Midbrain (tissue), 1 donor: ENCODE results near the gene ICE1.
"Not testable (repeated sequence)": the region's sequence is repeated elsewhere in the genome, so short reads cannot be mapped to it uniquely, and the experiment has no call there.

Source experiments
- DNase-seq: peaks from one replicate; lab custom pipeline; 2025; lab: John Stamatoyannopoulos, UW

Gene ICE1

DNA sequence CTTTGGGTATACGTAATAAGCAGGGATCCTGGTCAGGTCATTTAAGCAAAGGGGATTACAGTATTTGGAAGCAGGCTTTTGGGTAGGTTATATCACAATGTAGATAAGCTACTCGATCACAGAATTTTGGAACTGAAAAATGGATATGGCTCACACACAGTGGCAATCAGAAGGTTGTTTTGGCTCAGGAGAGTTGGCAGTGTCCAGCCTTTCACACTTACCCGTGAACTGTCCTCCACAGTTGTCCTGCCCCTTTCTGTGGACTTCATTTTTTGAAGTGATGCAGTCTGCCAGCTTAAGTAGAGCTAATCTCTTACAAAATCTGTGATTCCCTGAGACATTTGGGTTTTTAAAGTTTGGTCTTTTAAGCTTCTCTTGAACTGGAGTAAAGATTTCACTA, 30.7 kb downstream of the ICE1 start:
- DNase-seq, result no peak

DNA sequence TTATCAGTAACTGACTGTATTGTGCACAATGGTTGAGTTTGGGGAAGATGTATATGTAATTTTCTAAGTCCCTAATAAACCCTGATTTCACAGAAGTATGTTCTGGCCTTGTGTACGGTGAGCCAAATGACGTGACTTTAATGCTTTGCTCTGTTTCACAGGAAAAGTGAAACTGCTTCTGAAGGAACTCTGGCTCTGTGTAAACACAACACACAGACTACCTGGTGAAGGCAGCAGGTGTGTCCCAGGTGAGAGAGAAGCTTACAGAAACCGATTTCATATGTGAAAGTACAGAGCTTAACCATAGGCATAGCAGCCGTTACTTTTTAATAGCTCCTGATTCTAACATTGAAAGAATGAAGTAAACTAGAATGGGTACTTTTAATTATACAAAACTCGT, 31.9 kb downstream of the ICE1 start:
- DNase-seq, result no peak

DNA sequence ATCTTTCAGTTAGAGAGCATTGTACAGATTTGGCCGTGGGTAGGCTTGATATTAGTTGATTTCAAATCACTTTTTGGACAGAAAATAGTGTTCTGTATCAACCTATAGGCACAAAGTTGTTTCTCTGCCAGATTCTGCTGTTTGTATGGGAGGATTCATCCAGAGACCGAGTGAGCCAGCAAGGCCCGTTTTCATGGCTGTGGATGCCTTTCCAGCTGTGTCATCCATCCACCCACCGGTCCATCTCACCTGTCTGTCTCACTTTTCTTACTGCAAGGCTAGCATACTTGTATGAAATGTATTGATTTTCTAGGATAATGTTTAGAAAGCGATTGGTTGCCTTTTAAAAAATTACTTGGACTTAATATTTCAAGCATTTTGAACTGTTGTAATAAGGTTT, 34.4 kb downstream of the ICE1 start:
- no peak for DNase-seq

DNA sequence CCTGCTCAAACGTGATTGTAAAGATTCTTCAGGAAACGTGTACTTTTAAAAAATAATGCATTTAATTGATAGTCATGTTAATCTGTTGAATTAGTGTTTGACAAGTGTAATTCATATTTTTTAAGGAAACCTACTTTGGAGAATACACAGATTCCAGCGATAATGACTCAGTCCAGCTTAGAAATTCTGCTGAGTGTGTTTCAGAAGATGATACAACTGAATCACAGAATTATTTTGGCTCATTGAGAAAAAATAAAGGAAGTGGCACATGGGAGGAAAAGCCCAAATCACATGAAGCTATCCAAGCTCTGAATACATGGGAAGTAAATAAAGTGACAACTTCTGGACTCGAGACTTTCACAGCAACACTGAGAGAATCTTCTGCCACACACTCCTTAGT, 37.8 kb downstream of the ICE1 start:
- no peak for DNase-seq

DNA sequence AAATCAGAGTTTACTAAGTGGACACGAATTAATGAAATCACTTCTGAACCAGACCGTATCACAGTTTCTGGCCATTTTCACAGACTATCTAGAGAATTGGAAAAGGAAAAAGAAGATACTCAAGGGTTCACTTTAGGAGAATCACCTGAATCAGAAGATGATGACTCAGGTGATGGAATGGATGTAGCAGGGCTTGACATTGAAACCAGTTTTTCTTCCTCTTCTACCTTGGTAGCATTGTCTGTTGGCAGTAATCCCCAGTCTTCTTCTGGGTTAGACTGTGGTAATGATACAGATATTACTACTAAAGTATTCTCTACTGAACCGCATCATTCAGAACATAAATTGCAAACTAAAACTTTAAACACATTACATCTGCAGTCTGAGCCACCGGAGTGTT, 38.5 kb downstream of the ICE1 start:
- DNase-seq, result no peak

DNA sequence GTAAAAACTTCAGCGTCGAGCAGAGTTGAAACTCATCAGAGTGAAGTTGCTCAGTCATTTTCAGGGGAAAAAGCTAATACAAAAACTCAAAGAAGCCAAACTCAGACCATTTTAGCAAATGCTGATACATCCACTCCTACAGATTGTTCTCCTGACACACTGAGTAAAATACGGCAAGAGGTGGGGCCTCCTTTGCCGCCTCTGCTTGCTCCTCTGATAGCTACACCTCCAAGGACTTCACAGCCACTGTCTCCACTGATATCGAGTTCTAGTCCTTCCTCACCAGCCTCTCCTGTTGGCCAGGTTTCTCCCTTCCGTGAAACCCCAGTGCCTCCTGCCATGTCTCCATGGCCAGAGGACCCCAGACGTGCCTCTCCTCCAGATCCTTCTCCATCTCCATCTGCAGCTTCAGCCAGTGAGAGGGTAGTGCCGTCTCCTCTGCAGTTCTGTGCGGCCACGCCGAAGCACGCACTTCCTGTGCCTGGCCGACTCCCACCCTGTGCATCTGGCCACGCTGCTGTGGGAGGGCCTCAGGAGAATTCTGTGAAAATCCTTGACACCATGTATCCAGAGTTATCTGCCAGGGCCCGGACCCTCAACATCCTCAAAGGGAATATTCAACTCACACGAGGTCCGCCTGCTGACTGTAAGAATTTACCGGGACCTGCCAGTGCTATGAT, 41.7 kb downstream of the ICE1 start:
- no peak for DNase-seq

DNA sequence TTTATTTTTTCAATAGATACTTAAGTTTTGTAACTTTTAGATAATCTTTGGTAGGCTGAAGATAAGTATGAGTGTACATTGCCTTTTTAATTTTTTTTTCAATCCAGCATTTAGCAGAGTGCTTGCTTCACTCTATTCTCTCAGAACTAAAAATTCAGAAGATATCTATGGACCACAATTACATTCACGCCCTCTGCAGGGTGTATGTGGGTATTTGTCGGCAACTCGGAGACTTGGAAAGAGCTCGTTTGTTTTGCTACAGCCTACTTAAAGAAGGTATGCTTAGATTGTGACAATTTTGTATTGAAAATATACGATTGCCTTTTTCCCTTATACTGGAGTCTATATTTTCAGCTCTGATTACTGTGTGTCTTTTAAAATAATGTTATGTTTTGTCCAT, 43.8 kb downstream of the ICE1 start:
- no peak for DNase-seq

DNA sequence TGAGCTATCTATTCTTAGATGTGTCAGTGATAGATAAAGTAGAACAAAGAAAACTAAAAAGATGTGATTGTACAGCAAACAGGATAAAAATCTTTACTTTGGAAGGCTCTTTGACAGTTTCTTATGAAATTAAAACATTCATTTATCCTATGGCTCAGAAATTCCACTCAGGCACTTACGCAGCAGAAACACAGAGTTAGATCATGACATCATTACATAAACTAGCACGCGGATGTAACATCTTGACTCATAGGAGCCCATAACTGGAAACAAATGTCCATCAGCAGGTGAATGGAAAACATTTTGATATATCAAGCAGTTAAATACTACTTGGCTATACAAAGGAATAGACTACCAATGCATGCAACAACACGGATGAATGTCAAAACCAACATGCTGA, 45.3 kb downstream of the ICE1 start:
- no peak for DNase-seq

DNA sequence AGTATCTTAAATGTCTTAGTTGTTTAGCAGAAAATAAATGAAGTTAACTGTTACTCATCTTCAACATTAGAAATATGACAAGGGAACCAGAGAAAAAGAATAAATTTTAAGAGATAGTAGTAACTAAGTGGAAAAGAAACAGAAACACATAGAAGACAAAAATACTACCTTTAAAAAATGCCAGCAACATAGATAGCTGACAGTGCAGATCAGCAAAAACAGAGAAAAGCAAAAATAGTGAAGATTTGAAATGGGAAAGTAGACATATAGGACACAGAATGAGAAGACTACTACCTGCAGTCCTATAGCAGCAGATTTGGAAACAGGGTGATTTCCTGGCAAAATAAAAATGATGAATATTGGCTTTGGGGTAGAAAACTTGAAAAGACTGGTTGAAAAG, 48.5 kb downstream of the ICE1 start:
- DNase-seq, result no peak

DNA sequence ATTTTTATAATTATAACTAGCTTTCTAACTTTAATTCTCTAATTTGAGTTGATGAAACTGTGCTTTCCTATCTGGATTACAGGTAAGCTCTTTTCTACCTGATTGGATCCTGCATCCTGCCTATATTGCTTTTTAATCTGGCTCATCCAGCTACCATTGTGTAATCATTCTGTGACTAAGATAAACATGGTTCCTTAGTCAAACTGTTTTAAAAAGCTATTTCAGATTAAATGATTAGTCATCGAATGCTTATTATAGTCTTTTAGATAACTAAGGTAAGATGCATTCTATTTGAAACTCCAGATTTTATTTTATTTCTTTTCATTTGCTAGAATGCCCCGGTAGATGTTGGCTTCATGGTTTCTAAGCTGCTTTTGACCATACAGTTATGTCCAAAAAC, 50.7 kb downstream of the ICE1 start:
- DNase-seq, result no peak

DNA sequence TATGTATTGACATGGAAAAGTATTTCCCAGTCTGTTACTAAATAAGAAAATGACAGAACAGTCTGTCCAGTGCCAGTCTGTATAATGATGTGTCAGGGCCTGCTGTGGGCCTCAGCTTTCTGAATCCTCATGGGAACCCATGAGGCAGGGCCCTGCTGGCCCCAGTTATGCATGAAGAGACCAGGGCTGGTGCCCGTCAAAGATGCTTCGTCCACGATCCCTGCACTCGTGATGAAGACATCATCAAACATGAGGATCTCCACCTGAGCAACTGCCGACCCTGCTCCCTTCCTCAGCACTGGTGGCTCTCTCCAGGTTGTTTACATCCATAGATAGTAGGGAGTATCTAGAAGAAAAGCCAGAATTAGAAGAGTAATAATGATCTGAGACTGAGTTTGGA, 52.5 kb downstream of the ICE1 start:
- DNase-seq, result no peak

DNA sequence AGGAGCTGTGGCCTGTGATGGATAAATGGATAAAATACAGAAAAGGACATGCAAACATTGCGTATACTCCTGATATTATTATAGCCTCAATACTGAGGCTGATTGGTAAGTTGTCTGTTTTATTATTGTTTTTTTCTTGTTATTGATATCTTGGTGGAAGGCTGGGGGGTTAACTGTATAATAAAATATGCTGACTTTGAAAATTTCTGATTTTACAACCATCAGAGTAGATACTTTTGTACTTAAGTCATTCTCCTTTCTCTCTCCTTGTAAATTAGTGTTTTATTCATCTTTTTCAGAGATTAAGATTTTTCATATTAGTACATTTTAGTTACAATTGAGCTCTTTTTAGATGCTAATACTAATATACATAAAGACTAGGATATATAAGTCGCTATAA, 53.5 kb downstream of the ICE1 start:
- DNase-seq, result no peak

DNA sequence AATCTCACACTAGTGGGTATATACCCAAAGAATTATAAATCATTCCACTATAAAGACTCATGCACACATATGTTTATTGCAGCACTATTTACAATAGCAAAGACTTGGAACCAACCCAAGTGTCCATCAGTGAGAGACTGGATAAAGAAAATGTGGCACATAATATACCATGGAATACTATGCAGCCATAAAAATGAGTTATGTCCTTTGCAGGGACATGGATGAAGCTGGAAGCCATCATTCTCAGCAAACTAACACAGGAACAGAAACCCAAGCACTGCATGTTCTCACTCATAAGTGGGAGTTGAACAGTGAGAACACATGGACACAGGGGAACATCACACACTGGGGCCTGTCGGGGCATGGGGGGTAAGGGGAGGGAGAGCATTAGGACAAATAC, 57.1 kb downstream of the ICE1 start:
- not testable (repeated sequence) for DNase-seq

DNA sequence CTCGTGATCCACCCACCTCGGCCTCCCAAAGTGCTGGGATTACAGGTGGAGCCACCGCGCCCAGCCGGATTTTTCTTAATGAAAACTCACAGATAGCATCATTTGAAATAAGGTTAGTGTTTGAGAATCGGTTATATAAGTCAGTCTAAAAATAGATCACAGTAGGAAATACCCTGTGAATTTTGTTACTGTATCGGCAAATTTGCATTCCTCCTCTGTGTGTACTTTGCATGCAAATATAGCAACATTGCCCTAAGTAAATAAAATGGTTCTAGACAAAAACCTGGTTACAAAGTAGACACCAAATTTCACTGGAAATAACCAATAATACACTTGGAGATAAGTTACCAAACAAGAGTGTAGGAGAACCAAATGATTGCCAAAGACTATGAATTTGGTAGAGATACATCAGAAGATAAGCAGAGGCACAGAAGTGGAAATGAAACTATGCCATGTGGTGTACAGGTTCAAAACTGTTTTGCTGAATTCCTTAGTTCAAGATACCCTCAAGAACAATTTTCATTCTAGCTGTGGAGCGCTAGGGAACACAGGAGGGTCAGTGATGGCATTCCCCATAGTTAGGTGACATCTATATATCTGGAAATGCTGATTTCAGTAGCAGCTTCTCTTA, 58.1 kb downstream of the ICE1 start:
- no peak for DNase-seq

DNA sequence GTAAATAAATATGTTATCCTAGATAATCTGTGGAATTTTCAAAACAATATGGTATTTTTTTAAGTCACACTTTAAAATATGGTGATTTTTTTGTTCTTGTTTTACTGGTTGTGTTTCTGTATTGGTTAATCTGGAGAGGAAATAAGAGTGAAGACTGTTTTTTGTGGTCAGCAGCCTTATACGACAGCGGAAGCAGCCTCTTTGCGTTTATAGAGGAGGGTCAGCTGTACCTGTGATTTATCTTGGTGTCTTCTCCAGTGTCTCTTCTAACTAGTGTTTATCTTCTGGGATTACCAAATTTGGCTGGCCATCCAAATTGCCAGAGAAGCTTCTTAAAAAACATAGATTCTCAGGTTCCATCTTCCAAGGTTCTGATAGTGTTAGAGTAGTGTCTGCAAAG, 58.7 kb downstream of the ICE1 start:
- no peak for DNase-seq

DNA sequence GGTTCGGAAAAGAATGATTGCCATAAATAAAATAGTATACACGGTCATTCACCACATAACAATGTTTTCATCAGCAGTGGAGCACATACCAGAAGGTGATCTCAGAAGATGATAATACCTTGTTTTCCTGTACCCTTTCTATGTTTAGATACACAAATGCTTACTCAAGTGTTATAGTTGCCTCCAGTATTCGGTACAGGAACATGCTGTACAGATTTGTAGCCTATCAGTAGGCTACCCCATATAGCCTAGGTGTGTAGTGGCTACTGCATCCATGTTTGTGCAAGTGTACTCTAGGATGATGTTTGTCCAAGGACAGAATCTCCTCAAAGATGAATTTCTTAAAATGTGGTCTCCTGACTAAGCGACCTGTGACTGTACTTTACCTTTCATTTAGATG, 59.2 kb downstream of the ICE1 start:
- no peak for DNase-seq

DNA sequence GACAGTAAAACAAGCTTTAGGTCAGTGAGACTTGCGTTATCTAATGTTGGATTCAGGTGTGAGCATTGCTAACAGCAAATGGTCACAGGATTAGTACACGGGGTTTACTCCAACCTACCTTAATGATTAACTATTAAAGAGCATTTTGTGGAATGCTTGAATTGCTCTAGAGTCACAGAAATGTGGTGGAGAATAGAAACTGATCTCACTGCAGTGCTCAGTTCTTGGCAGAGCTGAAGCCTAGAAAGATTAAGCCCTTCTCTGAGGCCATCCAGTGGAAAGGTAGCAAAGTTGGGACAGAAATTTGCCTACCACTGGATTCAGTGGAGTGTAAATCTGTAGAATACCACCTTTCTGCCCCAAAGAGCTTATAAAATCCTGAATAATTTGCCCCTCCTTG, 60.9 kb downstream of the ICE1 start:
- DNase-seq, result no peak

DNA sequence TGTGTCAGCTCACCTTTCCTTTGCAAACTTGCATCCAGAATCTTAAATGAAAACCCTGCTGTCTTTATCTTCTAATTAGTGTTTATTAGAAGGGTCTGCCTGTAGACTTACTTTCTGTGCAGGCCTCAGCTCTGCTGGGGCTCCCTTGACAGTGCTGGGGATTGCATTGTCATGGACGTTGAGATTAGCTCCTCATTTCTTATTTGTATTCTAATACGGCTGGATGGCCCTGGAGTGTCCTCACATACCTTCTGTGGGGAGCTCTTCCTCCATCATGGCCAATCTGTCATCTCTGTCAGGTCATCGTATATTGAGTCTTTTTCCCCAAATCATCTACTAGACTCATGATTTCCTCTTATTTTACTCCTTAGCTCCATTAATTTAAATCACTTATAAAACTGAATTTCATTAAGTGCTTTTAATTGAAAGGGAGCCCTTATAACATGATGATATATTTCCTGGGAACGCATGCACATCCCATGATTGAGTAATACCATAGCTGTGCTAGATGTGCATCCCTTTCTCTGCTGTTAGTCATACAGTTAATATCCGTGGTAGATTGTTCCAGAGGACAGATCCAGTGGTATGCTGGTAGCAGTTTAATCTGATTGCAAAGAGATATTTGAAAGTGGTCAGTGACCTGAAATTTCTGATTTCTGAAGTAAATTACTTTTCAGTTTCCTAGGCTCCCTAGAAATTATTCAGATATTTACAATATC, 61.6 kb downstream of the ICE1 start:
- DNase-seq, result no peak

DNA sequence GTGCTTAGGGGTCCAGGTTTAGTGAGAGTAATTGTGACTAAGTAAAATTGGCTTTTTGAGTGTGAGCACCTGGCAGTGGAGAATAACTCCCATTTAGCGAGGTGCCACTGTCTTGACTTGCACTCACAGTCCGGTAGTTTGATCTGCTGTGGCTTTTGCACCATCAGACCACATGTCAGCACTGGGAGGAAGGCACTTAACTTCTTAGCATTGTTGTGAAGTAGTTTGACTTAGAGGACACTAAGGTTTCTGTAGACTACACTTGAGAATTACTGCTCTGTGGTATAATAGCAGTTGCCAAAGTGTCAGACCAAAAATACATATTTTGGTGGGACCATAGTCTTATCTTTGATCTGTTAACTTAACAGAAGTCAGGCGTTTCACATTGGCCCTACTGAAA, 63.6 kb downstream of the ICE1 start:
- DNase-seq, result no peak

DNA sequence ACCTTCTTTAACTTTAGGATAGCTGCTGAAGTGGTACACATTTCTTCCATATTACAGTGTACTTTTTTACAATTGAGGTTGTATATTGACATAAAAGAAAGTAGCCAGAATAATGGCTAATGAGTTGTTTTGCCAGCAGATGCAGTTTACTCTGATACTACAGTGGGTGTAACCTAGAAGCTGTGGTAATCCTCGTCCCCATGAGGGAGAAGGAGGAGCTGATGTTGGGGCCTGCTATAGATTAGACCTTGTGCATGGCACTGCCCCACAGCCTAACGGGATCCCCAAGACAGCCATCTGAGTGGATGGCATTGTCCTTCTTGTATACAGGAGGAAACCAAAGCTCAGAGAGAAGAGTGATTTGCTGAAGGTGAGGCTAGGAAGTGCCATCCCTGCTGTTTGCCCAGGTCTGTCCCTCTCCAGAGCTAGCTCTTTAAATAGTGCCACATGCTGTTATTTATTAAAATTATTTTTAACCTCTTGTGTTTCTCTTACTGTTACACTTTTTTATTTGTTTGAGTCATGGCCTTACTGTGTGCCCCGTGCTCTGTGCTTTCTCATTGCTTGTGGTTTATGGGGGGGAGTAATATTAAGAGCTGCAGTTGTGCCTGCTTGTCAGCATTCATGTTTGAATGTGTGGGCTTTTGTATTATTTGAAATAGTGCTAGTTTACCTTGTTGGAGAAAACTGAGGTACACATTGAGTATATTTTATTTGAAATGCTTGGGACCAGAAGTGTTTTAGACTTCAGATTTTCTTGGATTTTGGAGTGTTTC, 65.3 kb downstream of the ICE1 start:
- no peak for DNase-seq

DNA sequence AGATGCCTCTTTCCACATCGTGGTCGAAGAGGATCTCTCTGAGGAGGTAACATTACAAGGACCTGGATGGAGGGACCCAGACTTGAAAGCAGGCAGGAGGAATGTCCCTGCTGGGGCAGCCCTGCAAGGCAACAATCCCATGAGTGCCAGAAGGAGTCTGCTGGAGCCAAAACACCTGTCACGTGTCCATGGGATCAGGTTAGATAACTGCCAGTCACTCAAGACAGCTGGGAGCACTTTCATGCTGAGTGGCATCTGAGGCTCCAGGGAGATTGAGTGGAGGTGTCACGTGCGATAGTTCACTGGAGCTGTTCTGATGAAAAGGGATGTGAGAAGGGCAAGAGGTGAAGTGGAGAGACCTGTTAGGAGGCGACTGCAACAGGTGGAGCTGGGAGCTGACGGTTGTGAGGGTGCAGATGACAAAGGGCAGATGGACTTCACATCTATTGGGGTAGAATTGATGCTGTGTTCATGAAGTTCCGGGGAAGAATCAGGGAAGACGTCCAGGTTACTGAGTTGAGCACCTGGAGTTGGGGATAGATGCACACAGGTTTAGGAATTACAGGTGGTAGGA, 68.4 kb downstream of the ICE1 start:
- no peak for DNase-seq
